BE2C (cell line): Measurements from ENCODE around the gene BPIFB2.
"Not testable (repeated sequence)": the region's sequence is repeated elsewhere in the genome, so short reads cannot be mapped to it uniquely, and the experiment has no call there.

Source experiments
- DNase-seq: peaks from one replicate; pipeline ENCODE4 v3.0.0-alpha.2; 2020
- H3K27me3 ChIP-seq: fragments of 250-450 bp; sonication (Bioruptor Pico); 2 replicates; pipeline ENCODE4 v1.5.1; 2020; ENCODE audit warnings: mild to moderate bottlenecking
- H3K36me3 ChIP-seq: fragments of 250-450 bp; sonication (Bioruptor Pico); 2 replicates; pipeline ENCODE4 v1.5.1; 2020; ENCODE audit warnings: mild to moderate bottlenecking
- H3K4me1 ChIP-seq: fragments of 250-450 bp; sonication (Bioruptor Pico); 2 replicates; pipeline ENCODE4 v1.5.1; 2020
- H3K4me3 ChIP-seq: 2 replicates; pipeline ENCODE4 v1.5.1; 2011; ENCODE audit warnings: low read depth, low read length
- H3K9me3 ChIP-seq: fragments of 250-450 bp; sonication (Bioruptor Pico); 2 replicates; pipeline ENCODE4 v1.5.1; 2020
- TF ChIP-seq, protein P1 (sequence below): IDR thresholded peaks from 2 replicates; pipeline ENCODE4 v1.5.1; 2012; ENCODE audit warnings: mild to moderate bottlenecking, low read depth, low read length

The BPIFB2 gene

GRCh38 chr20:33037456-33037855, 30.0 kb downstream of the BPIFB2 start:
- TF ChIP-seq, protein P1, sequence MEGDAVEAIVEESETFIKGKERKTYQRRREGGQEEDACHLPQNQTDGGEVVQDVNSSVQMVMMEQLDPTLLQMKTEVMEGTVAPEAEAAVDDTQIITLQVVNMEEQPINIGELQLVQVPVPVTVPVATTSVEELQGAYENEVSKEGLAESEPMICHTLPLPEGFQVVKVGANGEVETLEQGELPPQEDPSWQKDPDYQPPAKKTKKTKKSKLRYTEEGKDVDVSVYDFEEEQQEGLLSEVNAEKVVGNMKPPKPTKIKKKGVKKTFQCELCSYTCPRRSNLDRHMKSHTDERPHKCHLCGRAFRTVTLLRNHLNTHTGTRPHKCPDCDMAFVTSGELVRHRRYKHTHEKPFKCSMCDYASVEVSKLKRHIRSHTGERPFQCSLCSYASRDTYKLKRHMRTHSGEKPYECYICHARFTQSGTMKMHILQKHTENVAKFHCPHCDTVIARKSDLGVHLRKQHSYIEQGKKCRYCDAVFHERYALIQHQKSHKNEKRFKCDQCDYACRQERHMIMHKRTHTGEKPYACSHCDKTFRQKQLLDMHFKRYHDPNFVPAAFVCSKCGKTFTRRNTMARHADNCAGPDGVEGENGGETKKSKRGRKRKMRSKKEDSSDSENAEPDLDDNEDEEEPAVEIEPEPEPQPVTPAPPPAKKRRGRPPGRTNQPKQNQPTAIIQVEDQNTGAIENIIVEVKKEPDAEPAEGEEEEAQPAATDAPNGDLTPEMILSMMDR, result no peak
- Histone ChIP-seq H3K27me3 (no peaks in the 10 kb centered on the region), H3K4me3 (no peak overlapping the region), H3K4me1 (no peaks in the 10 kb centered on the region), H3K9me3 (no peaks in the 10 kb centered on the region), H3K36me3 (no peaks in the 10 kb centered on the region)
- no peak for DNase-seq

DNA sequence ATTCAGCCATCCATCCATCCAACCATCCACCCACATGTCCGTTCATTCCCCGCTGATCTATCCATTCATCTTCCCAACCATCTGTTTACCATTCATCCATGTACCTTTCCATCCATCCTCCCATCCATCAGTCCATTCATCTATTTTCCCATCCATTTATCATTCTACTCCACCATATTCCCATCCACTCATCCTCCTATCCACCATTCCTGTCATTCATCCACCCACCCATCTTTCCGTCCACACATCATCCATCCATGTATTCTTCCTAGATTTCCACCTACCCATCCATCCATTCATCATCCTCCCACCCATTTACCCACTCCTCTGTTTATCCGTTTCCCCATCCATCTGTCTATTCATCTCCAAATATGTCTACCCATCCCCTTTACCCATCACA, 30.7 kb downstream of the BPIFB2 start:
- DNase-seq, result no peak
- Histone ChIP-seq H3K4me3 (no peak overlapping the region), H3K4me1 (no peaks in the 10 kb centered on the region), H3K36me3 (no peaks in the 10 kb centered on the region), H3K9me3 (no peaks in the 10 kb centered on the region), H3K27me3 (no peaks in the 10 kb centered on the region)
- TF ChIP-seq, protein P1, result no peak

DNA sequence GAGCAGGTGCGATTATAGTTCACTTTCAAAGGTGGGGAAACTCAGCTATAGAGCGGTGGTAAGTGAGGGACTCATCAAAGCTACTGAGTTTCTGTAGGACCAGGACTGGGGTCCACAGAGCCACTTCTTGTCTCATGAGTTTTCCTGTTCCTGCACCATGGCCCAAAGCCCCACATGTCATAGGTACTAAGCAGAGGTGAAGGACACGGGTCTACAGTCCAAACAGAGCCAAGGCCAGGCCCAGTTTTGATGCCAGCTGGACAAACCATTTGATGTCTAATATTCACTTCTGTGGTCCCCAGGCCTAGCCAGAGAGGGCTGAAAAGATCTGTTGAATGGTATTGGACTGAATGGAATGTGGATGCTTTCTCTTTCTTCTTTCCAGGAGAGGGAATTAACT, 34.9 kb downstream of the BPIFB2 start:
- Histone ChIP-seq H3K36me3 (no peaks in the 10 kb centered on the region), H3K4me3 (no peak overlapping the region), H3K9me3 (peaks cover 4% of the 10 kb centered on the region; the same call in 1 of the 2 replicates), H3K27me3 (no peaks in the 10 kb centered on the region), H3K4me1 (no peaks in the 10 kb centered on the region)
- DNase-seq, result no peak
- TF ChIP-seq, protein P1, result no peak

- Histone ChIP-seq H3K9me3 (peaks cover 4% of the 10 kb centered on the region; the same call in 1 of the 2 replicates), H3K36me3 (no peaks in the 10 kb centered on the region), H3K27me3 (no peaks in the 10 kb centered on the region), H3K4me1 (no peaks in the 10 kb centered on the region), H3K4me3 (no peak overlapping the region)
- DNase-seq, result no peak
- TF ChIP-seq, protein P1, result no peak
These were observed 35.7 kb downstream of the BPIFB2 start for GRCh38 chr20:33042983-33043730.

DNA sequence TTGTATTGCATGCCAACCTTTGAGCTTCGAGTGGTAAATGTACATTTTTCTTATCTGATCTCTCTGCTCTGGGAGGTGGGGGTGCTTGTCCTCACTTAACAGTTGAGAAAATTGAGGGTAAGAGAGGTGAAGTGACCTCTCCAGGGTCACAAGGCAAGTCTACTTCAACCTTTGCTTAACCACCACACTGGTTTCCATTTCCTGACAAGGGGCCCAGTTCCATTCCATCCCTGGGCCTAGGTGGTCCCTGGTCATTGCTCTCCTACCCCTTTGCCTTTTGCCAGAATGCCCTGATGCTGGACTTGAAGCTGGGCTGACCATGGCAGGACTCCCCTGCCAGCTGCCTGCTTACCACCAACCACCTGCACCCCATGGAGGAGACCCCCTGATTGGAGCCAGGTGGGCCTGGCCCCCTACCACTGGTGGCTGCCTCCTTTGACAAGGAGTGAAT, 36.3 kb downstream of the BPIFB2 start:
- peaks cover 4% of the 10 kb centered on the region; the same call in 1 of the 2 replicates for H3K9me3 ChIP-seq
- no peak for DNase-seq
- H3K4me3 ChIP-seq, result no peak overlapping the region
- H3K27me3 ChIP-seq, result no peaks in the 10 kb centered on the region
- no peaks in the 10 kb centered on the region for H3K36me3 ChIP-seq
- H3K4me1 ChIP-seq, result no peaks in the 10 kb centered on the region
- TF ChIP-seq, protein P1, result no peak

GRCh38 chr20:33045129-33045721, 37.7 kb downstream of the BPIFB2 start:
- H3K4me3 ChIP-seq, H3K4me1 ChIP-seq, H3K27me3 ChIP-seq, H3K9me3 ChIP-seq, DNase-seq, H3K36me3 ChIP-seq: not testable (repeated sequence)
